ENCODE results near the gene HMGN4.

Gene HMGN4

DNA sequence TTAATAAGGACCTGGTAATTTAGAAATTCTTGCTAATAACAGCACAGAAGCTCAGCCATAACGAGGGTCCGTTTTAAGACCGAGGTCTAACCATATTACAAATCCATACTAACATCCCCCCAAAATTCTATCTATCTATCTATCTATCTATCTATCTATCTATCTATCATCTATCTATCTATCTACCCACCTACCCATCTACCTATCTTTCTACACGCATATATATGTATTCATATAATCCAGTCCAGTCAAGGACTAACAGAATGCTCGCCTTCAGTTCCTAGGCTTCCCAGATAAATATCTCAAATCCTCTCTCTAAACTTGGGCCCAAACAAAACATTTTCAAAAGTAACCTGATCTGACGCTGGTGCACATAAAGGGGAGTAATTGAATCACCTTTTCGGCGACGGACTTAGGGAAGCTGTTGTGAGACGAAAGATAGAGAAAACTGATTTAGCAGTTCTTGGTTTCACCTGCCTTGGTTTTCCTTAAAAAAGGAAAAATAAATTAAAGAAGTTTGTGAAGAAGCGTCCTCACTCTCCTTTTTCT, 14.5 kb downstream of the HMGN4 start:
- DNase-seq: no peak

DNA sequence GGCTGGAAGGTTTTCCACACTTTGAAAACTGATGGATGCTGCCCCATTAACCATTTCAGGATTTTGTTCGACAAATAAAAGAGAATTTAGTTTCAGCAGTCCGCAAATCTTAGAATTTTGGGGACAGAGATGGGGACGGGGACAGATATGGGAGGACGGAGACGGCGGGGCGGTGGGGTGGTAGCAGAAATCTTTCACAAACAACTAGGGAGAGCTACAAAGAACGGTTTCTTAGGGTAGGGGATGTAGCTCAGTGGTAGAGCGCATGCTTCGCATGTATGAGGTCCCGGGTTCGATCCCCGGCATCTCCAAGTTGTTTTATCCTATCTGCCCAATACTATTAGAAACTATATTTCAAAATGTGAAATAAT, 15.1 kb downstream of the HMGN4 start:
- peak; percentile 46 to 85 for DNase-seq

DNA sequence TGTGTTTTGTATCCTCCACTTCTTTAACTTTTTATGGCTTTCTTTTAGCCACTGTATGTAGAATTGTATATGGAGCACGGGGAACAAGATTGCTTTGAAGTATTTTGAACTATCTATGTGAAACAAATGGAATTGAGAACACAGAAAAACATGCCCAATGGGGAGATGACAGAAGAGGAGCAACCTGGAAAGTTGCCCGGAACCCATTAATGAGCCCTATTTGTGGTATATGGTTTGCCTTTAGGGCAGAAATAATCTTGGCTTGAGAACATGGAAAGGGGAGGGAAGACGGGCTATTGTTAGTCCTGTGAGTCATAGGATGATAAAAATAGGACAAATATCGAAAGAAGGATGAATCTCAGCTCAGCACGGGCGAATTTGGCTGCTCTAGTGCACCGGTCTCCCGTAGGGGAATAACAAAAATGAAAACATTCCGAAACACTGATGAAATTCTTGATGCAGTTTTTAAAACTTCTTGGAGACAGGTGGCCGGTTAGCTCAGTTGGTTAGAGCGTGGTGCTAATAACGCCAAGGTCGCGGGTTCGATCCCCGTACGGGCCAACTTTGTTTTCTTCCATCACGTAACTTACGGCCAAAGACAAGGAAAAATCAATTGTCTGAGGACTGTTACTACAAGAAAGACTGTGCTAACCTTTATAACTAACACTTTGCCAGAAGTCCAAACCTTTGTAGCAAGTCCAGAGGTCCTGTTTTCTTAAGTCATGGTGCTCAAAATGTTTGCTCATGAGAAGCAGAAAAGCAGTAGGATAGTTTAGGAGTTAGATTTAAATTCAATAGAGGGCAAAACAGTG, 15.7 kb downstream of the HMGN4 start:
- DNase-seq: peak; percentile 50 to 77

DNA sequence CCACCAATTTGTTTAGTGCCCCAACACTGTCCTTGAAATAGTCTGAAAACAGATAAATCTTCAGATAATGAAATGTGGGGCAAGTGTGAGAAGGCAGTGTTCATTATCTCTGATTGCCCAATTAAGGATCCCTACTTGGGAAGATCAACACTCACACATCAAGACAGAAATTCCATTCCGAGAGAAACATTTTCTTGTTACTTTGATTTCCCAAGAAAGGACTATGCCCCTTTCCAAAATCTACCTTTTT, 16.2 kb downstream of the HMGN4 start:
- DNase-seq: no peak

DNA sequence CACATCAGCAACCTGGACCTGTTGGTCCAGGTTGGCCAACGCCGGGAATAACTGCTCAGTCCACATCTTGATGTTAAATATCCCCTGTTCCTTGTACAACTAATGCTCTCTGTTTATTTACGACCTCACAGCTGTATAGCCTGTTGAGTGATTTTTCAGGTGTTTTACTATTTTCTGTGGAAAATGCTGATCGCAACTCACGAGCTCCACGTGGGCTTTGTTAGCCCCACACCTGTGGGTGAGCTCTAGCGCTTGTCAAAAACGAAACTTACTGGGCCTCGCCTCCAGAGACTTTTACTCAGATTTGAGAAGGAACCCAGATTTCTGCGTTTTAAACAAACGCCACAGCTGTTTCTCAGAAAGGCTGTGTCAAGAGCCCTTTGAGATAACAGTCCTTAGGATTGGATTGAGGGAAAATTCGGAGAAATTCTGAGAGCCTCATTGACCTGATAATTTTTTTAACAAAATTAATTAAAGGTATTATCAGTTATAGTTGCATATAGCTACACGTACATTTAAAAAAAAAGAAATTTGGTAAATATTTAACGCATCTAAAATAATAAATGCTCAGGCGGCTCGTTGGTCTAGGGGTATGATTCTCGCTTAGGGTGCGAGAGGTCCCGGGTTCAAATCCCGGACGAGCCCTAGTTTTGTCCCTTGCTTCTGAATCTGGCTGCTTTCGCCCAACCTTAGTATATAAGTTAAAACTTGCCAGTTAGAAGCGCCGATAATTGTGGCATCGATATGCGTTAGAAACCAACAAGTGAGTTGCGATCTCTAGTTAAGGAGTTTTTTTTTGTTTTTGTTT, 16.7 kb downstream of the HMGN4 start:
- DNase-seq: peak in 1 of 2 donors; percentile 20

DNA sequence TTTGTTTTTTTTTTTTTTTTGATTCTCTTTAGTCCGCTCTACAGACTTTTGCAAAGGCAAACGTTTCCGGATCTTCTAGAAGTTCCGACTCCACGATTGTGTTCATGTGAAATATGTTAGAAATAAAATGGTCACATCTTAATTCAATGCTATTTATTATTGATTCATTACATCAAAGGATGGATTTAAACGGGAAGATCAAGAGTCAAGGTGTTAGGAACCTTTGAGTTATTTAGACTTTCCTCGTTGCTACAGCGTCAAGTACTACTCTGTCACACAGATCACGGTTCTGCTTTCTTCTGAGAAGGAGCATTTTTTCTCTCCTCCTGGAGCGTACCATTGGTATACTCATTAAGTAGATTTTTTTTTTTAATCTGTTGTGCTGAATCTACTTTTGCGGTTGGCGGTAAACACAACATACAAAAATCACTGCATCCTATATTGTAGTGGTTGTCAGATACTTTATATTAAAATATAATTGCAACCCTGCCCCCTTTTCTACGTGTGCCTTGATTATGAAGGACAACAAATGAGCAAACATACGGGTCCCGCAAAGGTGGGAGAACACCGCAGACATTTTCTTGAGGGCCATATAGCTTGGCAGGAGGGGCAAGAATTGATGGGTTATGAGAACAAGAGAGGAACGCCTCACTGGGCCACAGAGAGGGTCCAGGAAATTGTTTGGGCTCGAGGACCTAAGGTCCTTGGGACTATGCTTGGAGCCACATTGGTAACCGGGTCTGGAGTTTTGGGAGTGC, 17.5 kb downstream of the HMGN4 start:
- DNase-seq: no peak

DNA sequence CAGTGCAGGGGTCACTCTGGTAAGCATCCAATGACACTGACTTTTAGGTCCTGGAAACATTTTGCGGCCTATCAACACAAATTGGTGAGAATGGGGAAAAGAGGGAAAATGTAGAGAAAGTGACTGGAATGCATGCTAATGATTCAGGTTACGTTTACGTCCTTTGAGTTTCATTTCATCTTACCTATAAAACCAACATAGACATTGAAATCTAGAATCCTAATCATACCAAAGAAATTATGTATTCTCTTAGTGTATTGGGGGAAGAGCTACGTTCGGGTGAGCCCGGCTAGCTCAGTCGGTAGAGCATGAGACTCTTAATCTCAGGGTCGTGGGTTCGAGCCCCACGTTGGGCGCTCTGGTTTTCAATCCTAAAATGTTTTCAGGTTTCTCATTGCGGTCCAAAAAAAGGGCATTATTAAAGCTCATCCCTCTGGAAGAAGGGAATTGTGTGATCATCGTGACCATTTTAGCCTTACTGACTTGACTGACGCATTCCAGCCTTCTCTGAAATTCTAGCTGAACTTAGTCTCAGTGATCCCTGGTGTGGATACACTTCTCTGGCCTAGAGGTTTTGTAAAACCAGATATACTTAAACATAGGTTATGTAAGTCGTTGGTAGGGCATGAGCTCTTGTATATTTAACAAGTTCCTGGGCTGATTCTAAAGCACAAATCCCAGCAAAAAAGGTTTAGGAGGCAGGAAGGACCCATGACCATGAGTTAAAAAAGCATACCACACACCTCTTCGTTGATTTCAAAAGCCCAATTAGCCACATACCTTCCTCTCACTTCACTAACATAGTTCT, 18.3 kb downstream of the HMGN4 start:
- no peak for DNase-seq

DNA sequence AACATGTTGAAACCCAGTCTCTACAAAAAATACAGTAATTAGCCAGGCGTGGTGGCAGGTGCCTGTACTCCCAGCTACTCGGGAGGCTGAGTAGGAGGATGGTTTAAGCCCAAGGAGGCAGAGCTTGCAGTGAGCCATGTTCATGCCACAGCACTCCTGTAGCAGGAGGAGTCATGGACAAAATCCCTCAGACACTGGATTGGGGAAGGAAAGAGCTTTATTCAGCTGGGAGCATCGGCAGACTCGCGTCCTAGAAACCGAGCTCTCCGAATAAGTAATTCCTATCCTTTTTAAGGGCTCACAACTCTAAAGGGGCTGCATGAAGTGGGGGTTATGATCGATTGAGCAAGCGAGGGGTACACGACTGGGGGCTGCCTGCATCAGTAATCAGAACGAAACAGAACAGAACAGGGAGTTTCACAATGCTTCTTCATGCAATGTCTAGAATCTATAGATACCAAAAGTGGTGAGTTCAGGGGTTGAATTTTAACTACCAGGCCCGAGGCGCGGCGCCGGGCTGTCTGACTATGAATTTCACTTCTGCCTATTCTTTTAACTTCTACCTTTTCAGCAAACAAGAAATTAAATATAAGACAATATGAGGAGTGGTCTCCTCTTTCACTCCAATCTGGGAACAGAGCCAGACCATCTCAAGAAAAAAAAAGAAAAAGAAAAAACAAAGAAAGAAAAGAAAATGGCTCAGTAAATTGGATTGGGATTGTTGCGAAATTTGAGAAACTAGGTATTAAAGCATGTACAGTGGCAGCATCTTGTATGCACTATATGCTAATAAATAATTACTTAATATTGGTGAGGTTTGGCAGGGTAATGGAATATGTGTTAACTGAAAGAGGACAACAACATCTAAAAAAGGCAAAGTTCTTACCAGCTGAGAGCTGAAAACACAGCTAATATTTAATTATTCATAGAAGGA, 23.6 kb downstream of the HMGN4 start:
- DNase-seq: no peak

DNA sequence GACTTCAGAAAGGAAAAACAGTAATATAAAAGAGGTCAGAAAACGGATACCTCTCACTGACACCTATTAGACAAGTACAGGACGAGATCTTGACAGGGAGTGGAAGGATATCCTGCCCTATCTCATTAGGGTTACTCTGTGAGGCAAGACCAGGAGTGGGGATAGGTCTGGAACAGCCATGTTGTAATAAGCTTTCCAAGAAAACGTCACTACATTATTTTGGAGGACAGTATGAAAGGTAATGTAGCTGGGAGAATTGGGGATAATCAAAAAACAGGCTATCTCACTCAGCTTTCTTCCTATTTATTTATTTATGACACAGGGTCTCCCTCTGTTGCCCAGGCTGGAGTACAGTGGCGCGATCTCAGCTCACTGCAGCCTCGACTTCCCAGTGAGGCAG, 25.3 kb downstream of the HMGN4 start:
- DNase-seq: no peak

DNA sequence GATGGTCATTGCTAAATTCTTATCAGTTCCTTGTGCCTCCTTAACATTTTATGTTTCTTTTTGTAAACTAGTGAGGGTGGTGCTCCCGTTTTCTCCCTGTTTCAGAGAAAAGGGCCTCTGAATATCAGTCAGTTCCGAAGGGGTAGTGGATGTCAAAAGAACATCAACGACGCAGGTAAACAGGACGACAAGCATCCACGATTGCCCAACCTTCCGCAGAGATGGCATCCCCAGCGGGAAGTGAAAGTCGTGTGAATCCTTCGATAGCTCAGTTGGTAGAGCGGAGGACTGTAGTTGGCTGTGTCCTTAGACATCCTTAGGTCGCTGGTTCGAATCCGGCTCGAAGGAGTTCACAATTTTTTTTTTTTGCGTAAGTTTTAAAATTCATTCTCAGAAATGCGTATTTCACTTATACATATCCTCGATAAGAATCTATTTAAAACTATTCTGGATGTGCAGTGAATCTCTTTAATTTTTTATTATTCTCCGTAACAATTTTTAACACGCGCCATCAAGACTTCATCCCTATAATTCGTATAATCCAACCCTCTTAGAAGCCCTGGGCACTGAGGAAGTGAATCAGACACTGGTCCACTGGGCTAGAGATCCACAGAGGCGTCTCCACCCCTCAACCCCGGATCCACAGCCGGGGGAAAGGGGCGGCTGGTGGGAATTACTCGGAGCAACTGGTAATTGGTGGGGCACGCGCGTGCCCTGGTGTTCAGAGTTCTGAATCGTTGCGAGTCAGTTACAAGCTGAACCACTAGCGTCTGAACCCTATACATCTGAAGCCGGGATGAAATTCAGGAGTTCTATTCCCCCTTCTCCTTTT, 30.7 kb downstream of the HMGN4 start:
- DNase-seq: peak; percentile 83 to 94

DNA sequence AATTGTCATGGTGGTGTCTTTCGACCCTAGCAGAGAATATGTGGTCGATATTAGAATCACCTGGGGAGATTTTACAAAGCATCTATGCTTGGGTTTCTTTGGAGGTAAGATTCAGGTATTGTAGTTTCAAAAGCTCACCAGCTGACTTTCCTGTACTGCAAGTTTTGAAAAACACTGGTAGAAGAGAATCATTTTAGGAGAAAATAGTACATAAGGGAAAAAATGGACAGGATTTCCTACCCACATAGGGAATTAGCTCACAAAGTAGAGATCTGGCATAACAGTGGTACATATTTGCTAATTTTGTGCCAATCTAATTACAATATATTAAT, 31.2 kb downstream of the HMGN4 start:
- no peak for DNase-seq

DNA sequence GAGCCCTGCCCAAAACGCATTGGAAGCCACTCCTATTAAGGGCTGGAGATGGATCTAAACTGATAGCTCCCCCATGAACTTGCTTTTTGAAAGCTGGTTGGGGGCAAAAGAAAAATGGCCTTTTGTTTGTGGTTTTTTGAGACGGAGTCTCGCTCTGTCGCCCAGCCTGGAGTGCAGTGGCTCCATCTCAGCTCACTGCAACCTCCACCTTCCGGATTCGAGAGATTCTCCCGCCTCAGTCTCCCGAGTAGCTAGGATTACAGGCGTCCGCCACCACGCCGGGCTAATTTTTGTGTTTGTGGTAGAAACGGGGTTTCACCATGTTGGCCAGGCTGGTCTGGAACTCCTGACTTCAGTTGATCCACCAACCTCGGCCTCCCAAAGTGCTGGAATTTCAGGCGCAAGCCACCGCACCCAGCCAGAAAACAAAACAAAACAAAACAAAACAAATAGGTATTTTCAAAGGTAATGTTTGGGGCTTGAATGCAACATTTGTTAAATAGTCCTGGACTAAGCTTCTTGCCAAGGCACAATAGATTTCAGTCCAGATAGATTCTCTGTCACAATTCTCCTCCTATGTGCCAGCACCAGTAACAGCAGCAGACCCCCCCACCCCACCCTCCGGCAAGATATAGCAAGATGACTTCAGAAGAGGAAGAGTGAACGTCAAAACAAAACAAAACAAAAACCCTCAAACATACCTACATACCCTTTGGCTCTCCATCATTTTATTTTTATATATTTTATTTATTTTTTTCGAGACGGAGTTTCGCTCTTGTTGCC, 32.1 kb downstream of the HMGN4 start:
- DNase-seq: no peak

DNA sequence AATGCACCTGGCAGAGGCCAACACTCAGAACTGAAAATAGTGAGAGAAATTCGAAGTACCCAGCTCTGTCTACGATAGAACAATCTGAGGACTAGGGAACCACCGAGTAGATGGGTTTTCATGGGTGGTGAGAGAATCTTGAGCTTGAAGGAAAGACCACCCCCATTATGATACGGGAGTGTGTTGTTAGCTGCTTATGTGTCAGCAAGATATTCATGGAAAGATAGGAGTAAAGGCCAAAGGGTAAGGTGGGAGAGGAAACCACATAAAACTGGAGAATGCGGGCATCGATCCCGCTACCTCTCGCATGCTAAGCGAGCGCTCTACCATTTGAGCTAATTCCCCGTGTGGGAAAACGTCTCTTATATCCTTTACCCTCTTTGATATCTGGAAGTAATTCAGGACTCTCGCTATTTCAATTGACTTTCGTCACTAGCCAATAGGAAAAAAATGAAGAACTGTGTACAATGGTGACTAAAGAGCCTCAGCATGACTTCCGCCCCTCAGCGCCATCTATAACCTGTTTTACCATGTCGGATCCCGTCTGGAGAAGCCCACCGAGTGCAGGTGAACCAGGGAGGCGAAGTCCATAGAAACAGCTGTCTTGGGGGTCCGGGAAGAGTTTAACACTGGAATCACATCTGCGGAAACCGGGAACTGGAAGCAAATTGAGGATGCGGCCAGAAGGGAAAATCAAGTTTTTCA, 33.6 kb downstream of the HMGN4 start:
- DNase-seq: peak; percentile 44 to 80

DNA sequence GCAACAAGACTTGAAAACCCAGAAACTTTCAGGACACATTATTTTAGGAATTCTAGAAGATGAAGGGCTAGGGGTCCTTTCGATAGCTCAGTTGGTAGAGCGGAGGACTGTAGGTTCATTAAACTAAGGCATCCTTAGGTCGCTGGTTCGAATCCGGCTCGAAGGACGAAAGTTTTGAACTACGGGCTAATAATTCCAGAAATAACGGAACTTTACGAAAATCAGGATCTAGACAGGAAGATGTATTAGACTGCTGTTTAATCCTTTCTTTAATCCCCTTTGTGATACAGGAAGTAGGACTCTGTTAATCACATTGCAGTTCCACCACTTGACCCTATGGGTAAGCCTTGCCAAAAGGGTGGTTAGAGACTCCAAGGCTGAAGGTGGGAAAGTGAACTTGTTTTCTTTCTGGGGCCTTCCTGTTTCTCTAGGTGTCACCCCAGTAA, 37.4 kb downstream of the HMGN4 start:
- DNase-seq: no peak

DNA sequence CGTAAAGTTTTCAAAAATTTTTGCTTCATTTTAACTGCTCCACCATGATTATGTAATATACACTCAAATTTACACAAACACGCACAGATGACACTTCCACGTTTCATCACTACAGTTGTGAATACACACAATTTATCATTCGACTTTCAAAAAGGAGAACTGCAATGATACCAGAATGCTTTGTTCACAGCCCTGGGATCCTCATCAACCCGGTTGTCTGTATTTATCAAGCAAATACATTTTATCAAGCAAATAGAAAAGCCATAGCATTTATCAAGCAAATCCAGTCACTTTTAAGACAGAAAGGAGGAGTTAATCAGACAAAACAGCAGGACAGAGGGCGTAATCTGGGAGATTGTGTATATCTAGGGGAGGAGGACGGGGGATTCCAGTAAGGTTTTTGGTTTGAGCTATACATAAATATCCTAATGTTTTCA, 38.3 kb downstream of the HMGN4 start:
- DNase-seq: no peak

DNA sequence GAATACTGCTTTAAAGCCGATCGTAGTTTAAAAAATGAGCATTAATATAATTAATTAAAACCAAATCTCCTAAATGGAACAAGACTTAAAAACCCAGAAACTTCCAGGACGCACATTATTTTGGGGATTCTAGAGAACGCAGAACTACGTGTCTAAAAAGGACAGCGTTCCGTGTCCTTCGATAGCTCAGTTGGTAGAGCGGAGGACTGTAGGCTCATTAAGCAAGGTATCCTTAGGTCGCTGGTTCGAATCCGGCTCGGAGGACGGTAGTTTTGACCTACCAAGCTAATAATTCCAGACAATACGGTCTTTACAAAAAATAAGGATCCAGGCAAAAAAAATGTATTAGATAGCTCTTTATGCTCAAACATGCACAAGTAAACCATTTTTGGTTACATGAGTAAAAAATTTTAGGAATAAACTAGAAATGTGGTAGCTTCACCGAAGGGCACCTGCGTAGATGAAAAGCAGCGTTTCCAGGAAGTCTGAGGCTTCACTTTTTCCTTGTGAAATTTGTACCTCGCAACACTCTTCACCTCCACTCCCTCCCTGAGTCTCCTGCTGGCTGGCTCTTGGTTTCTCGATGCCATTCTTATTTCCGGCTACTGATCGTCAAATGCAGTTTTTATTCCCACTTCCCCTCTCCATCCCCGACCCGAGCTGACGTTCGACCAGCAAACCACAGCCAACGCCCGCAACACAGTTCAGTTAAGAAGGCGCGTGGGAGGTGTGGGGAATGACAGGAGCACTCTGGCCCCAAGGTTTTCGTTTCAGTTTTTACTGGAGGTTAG, 39.0 kb downstream of the HMGN4 start:
- no peak for DNase-seq

DNA sequence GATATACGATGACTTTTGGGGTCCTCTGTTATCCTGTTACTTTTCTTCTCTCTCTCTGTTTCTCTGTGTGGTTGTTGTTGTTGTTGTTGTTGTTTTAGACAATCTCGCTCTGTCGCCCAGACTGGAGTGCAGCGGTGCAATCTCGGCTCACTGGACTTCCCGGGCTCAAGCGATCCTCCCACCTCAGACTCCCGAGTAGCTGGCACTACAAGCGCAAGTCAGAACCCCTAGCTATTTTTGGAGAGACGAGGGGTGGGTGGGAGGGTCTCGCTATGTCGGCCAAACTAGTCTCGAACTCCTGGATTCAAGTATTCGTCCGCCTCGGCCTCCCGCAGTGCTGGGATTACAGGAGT, 39.5 kb downstream of the HMGN4 start:
- no peak for DNase-seq

DNA sequence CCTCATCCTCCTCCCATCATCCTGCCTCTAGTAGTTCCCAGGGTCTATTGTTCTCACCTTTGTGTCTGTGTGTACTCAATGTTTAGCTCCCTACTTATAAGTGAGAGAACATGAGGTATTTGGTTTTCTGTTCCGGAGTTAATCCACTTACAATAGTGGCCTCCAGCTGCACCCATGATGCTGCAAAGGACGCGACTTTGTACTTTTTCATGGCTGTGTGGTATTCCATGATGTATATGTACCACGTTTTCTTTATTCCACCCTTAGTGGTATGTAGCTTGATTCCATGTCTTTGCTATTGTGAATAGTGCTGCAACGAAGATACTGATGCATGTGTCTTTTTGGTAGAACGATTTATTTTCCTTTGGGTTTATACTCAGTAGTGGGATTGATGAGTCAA, 40.1 kb downstream of the HMGN4 start:
- no peak for DNase-seq
